MV-4-11 (cell line): Measurements from ENCODE around the gene TSR3.

Experiments used
- DNase-seq: peaks from one replicate; lab custom pipeline; 2025; lab: John Stamatoyannopoulos, UW

Gene TSR3

DNA sequence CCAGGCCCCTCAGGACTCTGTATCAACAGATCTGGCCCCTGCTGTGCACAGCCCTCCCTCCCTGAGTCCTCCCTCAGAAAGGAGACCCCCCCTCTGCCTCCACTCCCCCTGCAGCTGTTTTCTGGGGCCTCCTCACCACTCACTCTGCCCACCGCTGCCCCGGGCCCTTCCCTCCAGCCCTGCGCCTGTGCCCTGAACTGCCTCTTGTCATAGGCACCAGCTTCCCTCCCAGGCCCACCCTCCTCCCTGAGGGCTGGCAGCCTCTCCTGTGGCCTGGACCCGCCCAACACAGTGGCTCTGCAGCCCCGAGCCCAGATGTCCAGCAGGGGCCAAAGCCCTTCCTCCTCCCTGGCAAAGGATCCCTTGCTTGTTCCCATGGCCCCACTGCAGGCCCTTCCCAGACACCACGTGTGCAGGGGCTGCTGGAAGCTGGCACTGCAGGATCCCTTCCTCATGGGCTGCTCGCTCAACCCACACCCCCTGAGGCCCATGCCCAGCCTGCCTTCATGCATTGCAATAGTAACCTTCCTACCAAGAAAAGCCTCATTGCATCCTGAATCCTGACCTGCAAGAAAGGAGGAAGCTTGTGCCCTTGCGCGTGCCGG, 25.8 kb upstream of the TSR3 start:
- no peak for DNase-seq

DNA sequence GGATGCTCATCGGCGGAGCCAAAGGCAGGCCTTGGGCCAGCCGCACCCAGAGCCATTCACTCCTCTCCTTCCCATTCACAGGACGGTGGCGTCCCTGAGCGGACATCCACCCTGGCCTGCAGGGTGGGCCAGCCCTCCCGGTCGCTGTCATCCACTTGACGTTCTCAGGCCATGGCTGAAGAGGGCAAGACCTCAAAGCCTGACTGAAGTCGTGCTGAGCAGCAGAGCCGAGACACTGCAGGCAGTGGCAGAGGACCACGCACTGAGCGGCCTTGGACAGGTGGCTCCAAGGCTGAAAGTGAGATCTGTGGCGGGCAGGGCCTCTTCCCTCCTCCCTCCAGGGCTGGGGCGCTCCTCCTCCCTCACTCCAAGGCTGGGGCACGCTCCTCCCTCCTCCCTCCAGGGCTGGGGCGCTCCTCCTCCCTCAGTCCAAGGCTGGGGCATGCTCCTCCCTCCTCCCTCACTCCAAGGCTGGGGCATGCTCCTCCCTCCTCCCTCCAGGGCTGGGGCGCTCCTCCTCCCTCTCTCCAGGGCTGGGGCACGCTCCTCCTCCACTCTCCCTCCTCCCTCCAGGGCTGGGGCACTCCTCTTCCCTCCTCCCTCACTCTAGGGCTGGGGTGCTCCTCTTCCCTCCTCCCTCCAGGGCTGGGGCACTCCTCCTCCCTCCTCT, 24.2 kb upstream of the TSR3 start:
- no peak for DNase-seq

DNA sequence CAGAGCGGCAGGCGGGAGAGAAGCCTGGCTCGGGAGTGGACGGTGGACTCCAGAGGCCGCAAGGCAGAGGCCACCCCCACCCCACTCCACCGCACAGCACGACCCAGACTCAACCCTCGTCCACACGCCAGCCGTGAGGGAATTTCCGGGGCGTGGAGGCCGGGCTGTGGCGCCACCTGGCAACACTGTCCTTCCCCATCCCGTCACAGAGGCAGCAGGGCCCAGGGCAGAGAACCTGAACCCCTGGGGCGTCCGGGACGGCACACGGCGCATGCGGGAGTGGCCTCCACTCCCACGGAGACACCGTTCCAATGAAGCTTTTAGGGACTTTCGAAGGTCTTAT, 23.6 kb upstream of the TSR3 start:
- no peak for DNase-seq

DNA sequence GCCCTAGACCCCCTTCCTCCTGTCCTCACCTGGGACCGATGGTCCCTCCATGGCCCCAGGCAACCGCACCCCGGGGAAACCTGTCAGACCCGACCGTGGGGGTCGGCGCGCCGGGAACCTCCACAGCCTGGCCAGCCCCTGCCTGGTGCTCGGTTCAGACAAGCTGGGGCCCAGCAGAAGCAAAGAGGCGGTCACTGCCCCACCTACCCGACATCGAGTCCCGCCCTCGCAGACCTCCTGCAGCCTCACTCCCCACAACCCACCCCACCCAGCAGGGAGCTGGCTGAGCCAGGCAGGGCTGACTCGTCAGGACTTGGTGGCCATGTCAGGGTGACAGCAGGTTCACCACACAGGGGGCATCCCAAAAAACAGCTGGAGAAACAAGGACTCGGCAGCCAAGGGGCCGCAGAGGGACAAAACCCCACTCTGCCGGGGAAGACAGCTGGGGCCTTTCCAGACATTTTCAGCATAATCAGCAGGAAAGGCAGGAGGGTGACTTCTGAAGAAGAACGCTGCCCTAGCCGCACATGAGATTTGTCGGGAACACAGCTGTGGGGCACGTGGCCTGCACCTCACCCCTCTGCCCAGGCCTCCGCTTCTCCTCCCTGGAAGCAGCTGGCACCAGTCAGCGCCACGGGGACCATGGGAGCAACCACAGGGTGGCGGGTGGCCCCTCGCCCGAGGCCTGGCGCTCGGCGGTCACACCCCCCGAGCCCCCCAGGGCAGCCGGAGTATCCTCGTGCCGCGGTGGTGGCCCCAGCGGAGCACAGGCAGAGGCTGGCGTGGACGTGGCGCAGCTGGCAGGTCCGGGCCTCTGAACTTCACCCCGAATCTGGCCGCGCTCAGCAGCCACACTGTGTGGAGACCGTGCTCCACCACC, 23.0 kb upstream of the TSR3 start:
- DNase-seq = no peak

DNA sequence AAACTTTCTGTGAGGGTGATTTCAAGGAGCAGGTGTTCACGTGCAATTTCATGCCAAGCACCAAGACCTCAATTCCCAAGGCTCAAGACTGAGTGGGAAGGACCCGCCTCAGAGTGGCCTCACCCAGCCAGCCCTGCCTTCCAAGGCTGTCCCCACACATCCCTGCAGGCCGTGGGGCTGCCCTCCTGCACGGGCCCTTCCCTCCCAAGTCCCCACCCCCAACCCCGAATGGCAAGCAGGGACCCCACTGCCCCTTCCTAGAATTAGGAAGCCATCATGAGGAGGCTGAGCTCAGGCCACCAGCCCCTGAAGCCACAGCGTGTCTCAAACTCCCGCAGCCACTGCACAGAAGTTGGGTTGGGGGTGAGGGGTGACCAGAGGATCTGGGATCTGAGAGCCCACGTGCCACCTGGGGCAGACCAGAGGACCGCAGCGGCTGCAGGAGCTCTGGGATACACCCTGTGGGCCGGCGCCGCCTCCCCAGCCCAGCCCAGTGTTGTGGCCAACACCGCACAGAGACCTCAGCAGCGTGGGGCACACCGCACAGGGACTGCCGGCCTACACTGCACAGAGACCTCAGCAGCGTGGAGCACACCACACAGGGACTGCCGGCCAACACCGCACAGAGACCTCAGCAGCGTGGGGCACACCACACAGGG, 20.7 kb upstream of the TSR3 start:
- no peak for DNase-seq

DNA sequence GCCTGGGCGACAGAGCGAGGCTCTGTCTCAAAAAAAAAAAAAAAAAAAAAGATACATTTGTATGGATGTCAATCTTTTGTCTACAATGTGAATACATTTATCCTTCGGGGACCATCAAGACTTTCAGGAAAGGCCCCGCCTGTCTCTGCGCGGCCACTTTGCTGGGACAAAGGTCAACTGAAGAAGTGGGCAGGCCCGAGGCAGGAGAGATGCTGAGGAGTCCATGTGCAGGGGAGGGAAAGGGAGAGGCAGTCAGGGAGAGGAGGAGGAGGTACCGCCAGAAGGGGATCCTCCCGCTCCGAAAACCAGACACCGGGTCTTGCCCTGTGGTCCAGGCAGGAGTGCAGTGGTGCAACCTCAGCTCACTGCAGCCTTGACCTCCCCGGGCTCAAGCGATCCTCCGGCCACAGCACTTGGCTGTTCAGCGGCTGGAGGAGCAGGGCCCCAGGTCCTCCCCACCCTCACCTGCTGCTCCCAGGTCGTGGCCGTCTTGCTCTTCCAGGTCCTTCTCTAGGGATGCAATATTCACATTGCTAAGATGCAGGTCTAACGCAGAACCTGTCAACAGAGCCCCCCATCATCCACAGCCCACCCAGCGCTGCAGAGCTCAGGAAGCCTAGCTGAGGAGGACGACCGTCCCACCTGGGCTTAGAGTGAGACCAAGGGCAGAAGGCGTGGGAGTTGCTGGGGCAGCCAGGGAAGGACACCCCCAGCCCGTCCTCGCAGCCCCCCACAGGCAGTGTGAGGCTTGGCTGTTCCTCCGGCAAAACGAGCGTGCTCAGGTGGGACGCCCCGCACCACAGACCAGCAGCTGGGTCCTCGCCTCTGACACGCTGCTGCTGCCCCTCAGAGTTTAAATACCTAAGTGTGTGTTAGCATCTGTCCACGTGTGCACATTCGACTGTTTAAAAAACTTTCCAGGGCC, 19.6 kb upstream of the TSR3 start:
- DNase-seq = no peak

- DNase-seq = no peak
Observed at GRCh38 chr16:1367486-1368174, 16.0 kb upstream of the TSR3 start.

DNA sequence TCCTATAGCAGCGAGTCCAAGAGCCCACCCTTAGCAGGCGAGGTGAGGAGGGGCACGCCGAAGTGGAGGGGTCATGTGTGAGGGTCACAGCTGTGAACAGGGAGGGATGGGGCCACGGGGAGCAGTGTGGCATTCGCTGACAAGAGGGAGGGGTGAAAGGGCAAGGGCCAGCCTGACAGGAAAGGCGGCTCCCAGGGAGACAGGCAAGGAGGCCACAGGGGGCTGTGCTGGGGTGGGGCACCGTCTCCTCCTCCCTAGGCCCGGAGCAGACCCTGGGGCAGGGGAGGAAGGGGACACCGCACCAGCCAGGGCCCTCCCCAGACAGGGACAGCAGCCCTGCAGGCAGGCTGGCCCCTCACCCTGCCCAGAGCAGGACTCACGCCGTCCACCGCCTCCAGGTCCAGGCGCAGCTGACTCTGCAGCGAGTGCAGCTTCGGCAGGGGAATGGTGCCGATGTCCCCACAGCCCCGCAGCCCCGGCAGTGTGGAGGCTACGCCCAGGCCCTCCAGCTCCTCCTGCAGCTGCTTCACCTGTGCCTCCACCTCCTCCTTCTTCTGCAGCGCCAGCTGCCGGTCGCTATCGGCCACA, 15.1 kb upstream of the TSR3 start:
- no peak for DNase-seq

DNA sequence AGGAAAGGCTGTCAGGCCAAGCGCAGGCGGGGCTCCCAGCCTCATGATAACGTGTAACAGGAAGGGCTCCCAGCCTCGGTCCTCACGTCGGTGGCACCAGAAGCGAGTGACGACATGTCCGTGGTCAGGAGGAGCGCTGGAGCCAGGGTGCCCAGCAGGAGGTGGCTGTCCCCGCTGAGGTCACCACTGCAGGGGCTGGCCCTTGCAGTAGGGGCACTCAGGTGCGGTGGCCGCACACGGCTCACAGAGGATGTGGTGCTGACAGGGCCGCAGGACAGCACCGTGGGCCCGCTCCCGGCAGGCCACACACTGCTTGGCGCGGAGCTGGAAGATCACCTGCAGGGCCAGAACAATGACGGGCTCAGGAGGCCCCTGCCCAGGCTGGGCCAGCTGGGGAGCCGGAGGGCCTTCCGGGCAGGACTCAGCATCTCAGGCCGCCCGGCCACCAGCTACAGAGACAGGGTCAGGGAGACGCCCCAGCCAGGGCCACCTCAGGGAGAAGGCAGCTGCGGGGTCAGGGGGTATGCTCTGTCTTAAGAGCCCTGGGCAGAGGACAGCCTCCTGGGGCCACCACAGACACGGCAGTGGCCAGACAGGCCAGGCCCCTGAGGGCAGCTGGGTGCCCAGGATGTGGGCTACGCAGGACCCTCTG, 14.5 kb upstream of the TSR3 start:
- no peak for DNase-seq

GRCh38 chr16:1364510-1364909, 12.8 kb upstream of the TSR3 start:
- no peak for DNase-seq

GRCh38 chr16:1363501-1364041, 11.9 kb upstream of the TSR3 start:
- peak; percentile 40 for DNase-seq

DNA sequence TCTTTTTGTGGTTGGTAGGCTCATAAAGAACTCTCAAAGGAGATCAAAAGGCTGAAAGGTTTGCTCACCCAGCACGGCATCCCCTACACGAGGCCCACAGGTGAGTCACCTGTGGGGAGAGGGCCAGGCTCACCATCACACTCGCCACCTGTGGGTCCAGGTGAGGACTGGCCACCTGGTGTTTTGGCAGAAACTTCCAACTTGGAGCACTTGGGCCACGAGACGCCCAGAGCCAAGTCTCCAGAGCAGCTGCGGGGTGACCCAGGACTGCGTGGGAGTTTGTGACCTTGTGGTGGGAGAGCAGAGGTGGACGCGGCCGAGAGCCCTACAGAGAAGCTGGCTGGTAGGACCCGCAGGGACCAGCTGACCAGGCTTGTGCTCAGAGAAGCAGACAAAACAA, 11.1 kb upstream of the TSR3 start:
- DNase-seq = no peak

GRCh38 chr16:1361685-1362360, 10.1 kb upstream of the TSR3 start:
- DNase-seq = no peak

DNA sequence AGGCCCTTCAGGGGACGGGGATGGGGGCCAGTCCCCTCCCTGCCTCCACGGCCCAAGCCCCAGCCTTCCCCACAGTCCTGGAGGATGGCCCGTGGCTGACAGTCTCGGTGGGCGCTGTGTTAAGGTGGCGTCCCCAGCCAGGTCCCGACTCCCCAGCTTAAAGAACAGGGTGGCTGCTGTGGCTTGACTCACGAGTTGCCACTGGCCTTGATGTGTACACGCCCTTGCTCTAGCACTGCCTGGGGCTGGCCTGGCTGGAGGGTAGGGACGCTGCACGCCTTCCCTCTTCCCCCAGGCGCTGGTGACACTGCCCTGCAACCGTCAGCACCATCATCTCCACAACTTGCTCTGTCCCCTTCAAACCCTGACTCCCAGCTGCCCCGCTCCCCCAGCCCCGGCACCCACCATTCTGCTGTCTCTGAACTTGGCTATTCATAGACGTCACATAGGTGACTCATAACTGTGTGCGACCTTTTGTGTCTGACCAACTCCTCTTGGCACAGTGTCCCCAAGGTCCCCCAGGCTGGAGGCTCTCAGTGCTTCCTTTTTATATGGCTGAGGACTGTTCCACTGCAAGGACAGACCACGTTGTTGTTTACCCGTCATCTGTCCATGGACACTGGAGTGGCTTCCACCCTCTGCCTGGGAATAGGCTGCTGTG, 6.4 kb upstream of the TSR3 start:
- no peak for DNase-seq

DNA sequence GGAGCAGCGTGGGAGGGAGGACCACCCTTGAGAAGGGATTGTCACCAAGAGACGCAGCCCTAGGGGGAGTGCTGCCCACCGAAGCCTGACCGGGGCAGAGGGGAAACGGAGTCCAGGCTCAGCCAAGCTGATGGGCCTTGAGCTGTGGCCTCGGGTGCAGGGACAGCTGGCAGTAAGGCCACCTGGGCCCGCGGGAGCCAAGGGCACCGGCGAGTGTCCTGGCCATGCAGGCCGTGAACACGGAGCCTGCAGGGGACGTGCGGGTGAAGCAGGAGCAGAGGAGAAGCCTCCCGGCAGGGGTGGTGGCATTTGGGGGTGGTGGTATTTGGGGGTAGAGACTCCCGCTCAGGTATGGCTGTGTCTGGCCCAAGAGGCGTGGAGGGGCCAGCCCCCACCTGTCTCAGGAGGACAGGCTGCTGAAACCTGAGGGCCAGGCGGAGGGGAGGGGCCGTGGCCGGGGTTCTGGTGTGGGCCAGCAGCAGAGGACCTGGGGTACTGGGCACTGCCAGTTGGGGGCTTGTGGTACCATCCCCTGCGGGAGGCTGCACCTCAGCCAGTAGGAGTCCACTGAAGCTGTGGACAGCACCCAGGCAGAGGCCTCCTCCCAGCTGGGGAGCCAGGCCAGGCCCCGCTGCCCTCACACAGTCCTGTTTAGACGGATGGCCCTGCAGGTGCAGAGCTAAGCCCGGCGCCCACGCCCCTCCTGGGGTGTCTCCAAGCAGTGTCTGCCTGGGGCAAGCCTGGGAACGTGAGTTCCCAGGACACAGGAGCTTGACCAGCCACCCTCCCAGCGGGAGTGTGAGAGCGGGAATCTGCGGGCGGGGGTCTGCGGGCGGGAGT, 4.6 kb upstream of the TSR3 start:
- DNase-seq = no peak

GRCh38 chr16:1355591-1355990, 3.9 kb upstream of the TSR3 start:
- no peak for DNase-seq

- DNase-seq = no peak
Observed at GRCh38 chr16:1354815-1355540, 3.3 kb upstream of the TSR3 start.
